T-helper 1 cell (primary cell): Measurements from ENCODE around the gene DCUN1D1.

ENCODE experiments used
- DNase-seq, 5 donors: peaks; one replicate each; pipeline ENCODE4 v3.0.0-alpha.2; 2012 to 2020

Gene DCUN1D1

DNA sequence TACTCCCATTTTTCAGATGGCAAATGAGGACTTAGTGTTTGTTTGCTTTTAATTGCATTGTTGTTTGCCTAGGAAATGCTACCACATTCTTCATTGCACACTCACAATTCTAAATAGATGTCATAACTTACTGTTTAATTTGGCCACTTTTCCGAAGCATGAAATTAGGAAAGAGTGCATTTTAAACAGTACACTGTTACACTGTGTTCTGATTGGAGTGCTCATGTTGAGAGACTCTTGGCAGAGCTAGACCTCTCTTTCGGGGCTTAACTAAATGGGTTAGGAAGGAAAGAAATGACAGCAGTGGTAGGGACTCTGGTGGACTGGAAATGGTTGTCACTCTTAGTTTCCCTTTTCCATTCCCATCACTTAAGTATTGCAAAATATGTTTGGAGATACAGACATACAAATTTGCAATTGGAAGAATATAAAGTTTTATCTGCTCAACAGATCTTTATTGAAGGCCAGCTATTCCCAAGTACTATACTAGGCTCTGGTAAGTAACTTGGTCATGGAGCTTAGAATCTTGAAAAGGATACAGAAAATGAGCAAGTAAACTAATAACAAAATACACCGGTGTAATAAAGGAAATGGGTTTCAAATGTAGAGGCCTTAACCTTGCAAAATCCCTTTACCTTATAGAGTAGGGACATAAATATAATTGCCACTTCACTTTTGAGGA is 90.2 kb downstream of the DCUN1D1 start:
- DNase-seq: no peak
